HG03520 (cell line): Measurements from ENCODE around the gene XBP1.
A peak's percentile ranks its signal among the peaks of the same experiment; 100 is the strongest.
"Not testable (repeated sequence)": the region's sequence is repeated elsewhere in the genome, so short reads cannot be mapped to it uniquely, and the experiment has no call there.

Experiments used
- ATAC-seq: cut with Tn5 transposase; IDR thresholded peaks from one replicate; pipeline ENCODE4 v1.9.1; 2021; ENCODE audit warnings: mild to moderate bottlenecking, moderate library complexity; ENCODE audit not compliant: unreplicated experiment

XBP1 gene

GRCh38 chr22:28819253-28820096 is 19.1 kb upstream of the XBP1 start:
- no peak for ATAC-seq

GRCh38 chr22:28817919-28818859 is 17.8 kb upstream of the XBP1 start:
- no peak for ATAC-seq

- no peak for ATAC-seq
Measured at GRCh38 chr22:28817064-28817463, 16.7 kb upstream of the XBP1 start.

GRCh38 chr22:28815729-28816128 is 15.4 kb upstream of the XBP1 start:
- ATAC-seq: no peak

- no peak for ATAC-seq
Measured at GRCh38 chr22:28815111-28815510, 14.7 kb upstream of the XBP1 start.

- ATAC-seq: no peak
Measured at GRCh38 chr22:28813772-28814518, 13.6 kb upstream of the XBP1 start.

- ATAC-seq: no peak
Measured at GRCh38 chr22:28812516-28812915, 12.1 kb upstream of the XBP1 start.

- ATAC-seq: no peak
Measured at GRCh38 chr22:28810821-28811491, 10.6 kb upstream of the XBP1 start.

- no peak for ATAC-seq
Measured at GRCh38 chr22:28808716-28809355, 8.5 kb upstream of the XBP1 start.

GRCh38 chr22:28805426-28805825 is 5.1 kb upstream of the XBP1 start:
- not testable (repeated sequence) for ATAC-seq

GRCh38 chr22:28802595-28803123 is 2.3 kb upstream of the XBP1 start:
- no peak for ATAC-seq

- no peak for ATAC-seq
Measured at GRCh38 chr22:28801845-28802594, 1.7 kb upstream of the XBP1 start.

GRCh38 chr22:28799606-28800307 is 612 bp downstream of the XBP1 start:
- ATAC-seq: peak; percentile 21

- no peak for ATAC-seq
Measured at GRCh38 chr22:28798810-28799605, 1.4 kb downstream of the XBP1 start.

- ATAC-seq: no peak
Measured at GRCh38 chr22:28795932-28796856, 4.2 kb downstream of the XBP1 start.

- ATAC-seq: no peak
Measured at GRCh38 chr22:28795071-28795693, 5.2 kb downstream of the XBP1 start.
